ENCODE results near the gene MAP2K4. TPM values are rescaled to one million over a fixed set of nuclear protein-coding genes. Genes with fewer than 3 reads are reported as not detected.
A peak's percentile ranks its signal among the peaks of the same experiment; 100 is the strongest.

MAP2K4 gene
- total RNA-seq, 1 donor = 39.3 TPM

DNA sequence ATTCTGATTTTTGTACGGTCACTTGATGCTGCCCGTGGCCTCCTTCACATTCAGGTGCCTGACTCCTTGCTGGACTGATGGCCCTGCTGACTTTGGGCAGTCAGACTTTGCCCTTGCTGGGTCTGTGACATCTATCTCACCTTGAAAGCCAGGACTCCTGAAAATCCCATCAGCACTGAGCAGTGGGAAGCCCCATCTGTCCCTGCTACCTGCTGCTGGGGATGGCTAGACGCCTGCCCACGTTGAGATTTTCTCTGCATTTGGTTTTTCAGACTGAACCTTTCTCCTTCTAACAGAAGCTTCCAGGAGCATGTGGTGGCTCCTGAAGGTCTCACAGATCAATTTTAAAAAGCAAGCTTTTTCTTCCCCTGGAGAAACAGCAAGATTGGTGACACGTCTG lies 13.2 kb upstream of the MAP2K4 start:
- H3K4me3 ChIP-seq (ENCODE audit: low read depth, low read length) = no peak overlapping the region
- no peak for TF ChIP-seq CTCF (IDR thresholded peaks at IDR 0.05; ENCODE audit: insufficient read depth, low read depth, low read length)
- no peak for DNase-seq (ENCODE audit: low read depth)

DNA sequence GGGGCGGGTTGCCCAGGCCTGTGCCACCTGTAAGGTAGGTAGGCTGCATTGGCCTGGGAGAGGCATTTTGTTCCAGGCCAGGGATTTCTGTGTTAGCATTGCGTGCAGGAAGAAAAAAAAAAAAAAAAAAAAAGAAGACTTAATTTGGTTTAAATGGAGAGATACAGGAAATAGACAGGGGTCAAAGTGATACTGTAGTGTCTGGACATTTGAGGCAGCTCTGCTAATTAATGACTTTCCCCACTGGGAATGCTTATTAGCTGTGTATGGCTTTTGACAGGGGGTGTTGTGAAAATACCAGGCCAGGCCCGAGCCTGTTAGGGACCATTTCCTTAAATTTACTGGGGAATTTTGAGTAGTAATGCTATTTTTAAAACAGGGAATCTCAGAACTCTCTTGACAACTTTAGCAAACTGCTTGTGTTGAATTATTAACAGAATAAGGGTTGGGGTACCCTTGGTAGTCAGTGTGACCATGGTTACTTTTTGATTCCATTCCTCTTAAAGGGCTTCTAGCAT lies 1.0 kb downstream of the MAP2K4 start:
- no peak for DNase-seq (ENCODE audit: low read depth)
- TF ChIP-seq CTCF (IDR thresholded peaks at IDR 0.05; ENCODE audit: insufficient read depth, low read depth, low read length) = no peak
- peak overlapping the region; percentile 73 for H3K4me3 ChIP-seq (ENCODE audit: low read depth, low read length)

DNA sequence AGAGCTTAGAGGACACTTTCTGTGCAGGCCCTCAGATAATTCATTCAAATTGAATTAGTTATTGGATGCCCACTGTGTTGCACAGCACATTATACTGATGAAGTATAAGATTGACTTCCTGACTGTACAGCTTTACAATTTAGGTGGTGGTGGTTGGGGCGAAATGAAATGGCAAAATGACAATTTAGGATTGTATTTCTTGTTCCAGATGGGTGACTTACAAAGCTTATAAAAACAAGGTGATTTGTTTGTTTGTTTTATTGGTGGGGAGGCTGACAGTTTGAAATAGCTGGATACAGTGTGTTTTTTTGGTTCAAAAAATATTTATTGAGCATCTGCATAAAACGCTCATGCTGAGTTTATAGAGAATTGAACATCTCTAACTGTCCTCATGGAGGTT lies 1.6 kb downstream of the MAP2K4 start:
- peak overlapping the region; percentile 73 for H3K4me3 ChIP-seq (ENCODE audit: low read depth, low read length)
- TF ChIP-seq CTCF (IDR thresholded peaks at IDR 0.05; ENCODE audit: insufficient read depth, low read depth, low read length) = no peak
- no peak for DNase-seq (ENCODE audit: low read depth)

DNA sequence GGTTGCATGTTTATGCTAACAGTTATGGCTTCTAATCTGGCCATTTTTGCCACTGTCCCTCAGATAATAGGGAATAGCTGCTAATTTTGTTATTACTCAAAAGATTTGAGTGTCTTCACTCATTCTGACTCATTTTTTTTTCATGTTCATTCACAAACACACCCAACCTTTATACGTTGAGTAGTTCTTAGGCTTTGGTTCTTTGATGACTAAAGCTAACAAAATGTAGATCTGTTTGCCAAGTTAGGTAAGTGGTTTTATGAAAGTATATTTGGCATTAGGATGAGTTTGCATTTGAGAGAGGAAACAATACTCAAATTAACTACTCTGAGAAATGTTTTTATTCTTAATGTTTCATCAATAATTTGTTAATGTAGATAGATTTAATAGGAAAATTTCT lies 3.6 kb downstream of the MAP2K4 start:
- TF ChIP-seq CTCF (IDR thresholded peaks at IDR 0.05; ENCODE audit: insufficient read depth, low read depth, low read length) = no peak
- no peak overlapping the region for H3K4me3 ChIP-seq (ENCODE audit: low read depth, low read length)
- no peak for DNase-seq (ENCODE audit: low read depth)

DNA sequence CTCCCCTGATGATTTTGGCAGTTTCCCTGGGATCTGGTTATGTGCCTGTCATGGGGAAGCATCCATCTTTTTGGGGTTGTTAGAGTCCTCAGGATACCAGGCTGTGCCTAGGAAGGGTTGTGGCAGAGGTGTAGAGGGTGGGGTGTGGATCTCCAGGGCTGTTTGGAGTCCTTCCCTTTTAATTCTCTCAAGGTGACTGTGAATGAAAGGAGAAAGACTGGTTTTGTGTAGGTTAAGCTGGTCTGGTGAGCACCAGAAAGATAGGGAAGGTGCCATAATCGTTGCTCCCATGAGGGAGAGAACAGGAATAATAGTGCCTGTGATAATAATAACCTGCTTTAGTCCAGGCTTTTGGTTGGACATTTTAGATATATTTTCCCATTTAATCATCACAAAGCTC lies 7.0 kb downstream of the MAP2K4 start:
- H3K4me3 ChIP-seq (ENCODE audit: low read depth, low read length) = no peak overlapping the region
- no peak for TF ChIP-seq CTCF (IDR thresholded peaks at IDR 0.05; ENCODE audit: insufficient read depth, low read depth, low read length)
- DNase-seq (ENCODE audit: low read depth) = no peak

- no peak for DNase-seq (ENCODE audit: low read depth)
- no peak overlapping the region for H3K4me3 ChIP-seq (ENCODE audit: low read depth, low read length)
- no peak for TF ChIP-seq CTCF (IDR thresholded peaks at IDR 0.05; ENCODE audit: insufficient read depth, low read depth, low read length)
Observed at GRCh38 chr17:12028611-12029010, 7.9 kb downstream of the MAP2K4 start.

- H3K4me3 ChIP-seq (ENCODE audit: low read depth, low read length) = no peak overlapping the region
- no peak for DNase-seq (ENCODE audit: low read depth)
- TF ChIP-seq CTCF (IDR thresholded peaks at IDR 0.05; ENCODE audit: insufficient read depth, low read depth, low read length) = no peak
Observed at GRCh38 chr17:12034538-12034937, 13.9 kb downstream of the MAP2K4 start.
